Colon (tissue), 2 donors: Measurements from ENCODE around the gene TMEM145.
"Not testable (repeated sequence)": the region's sequence is repeated elsewhere in the genome, so short reads cannot be mapped to it uniquely, and the experiment has no call there.

Experiments
- FAIRE-seq: peaks from 2 replicates; lab custom pipeline; 2012; peaks lifted over from hg19 to GRCh38; lab: Jason Lieb, UNC
- donor health status: control.
- donor health status: control.

Gene TMEM145

DNA sequence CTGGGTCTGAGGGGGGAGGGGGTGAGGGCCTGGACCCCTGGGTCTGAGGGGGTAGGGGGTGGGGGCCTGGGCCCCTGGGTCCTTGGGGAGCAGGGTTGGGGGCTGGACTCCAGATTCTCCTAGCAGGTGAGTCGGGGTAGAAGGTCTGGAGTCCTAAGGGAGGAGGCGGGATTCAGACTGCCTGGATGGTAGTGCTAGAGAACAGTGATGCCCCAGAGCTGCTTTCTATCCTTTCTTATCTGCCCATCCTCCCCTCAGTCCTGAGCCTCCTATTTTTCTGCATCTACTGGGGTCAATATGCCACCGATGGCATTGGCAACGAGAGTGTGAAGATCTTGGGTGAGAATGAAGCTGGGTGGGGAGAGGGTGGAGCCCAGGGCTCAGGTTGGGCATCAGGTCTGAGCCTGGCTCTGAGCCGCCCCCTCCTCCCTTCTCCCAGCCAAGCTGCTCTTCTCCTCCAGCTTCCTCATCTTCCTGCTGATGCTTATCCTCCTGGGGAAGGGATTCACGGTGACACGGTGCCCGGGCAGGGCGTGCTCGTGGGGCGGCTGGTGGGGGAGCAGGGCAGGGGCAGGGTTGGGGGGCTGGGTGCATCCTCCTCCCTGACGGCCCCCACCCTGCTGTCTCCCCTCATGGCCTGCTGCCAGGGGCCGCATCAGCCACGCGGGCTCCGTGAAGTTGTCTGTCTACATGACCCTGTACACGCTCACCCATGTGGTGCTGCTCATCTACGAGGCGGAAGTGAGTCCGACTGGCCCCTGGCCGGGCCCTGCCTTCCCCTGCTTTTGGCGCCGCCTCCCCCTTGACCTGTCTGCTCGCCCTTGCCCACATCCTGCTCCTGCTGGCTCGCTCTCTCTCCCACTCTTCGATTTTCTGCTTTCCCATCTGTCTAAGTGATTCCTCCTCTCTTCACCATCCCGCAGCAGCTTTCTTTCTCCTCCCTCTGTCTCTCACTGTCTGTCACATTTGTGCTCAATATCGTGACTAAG is 3.4 kb downstream of the TMEM145 start:
- no peak for FAIRE-seq

DNA sequence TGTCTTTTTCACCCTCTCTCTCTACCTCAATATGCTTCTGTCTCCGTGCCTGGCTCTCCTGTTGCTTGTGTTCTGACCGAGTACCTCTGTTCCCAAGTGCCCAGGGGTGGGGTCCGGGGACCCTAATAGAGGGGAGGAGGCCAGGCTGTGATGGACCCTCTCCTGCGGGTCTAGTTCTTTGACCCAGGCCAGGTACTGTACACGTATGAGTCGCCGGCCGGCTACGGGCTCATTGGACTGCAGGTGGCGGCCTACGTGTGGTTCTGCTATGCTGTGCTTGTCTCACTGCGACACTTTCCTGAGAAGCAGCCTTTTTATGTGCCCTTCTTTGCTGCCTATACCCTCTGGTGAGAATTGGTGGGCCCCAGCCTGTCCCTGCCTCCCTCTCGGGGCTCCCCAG is 4.4 kb downstream of the TMEM145 start:
- FAIRE-seq = no peak

DNA sequence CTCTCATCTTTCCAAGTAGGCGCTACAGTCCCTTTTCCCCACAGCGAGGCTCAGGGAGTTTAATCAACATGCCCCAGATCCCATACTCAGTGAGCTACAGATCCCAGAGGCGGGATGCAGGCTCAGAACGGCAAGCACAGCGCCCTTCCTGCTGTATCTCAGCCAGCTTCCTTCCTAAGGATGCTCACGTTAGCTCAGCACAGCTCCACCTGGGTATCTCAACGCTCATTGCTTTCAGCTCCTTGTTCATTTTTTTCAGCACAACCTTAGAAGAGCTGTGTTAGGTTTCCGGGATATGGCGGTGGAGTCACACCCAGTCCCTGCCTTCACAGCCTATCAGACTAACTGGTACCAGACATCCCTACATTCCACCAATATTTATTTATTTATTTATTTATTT is 9.2 kb downstream of the TMEM145 start:
- no peak for FAIRE-seq

DNA sequence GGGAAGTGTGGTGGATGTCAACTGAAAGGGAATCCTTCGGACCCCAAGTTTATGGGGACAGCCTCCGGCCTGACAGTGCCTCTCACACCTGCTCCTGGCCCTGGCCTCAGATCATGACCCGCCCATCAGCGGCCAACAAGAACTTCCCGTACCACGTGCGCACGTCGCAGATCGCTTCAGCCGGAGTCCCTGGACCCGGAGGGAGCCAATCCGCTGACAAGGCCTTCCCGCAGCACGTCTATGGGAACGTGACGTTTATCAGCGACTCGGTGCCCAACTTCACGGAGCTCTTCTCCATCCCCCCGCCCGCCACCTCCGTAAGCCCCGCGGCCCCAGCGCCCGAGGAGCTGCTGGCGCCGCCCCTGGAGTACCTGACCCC is 10.4 kb downstream of the TMEM145 start:
- no peak for FAIRE-seq

DNA sequence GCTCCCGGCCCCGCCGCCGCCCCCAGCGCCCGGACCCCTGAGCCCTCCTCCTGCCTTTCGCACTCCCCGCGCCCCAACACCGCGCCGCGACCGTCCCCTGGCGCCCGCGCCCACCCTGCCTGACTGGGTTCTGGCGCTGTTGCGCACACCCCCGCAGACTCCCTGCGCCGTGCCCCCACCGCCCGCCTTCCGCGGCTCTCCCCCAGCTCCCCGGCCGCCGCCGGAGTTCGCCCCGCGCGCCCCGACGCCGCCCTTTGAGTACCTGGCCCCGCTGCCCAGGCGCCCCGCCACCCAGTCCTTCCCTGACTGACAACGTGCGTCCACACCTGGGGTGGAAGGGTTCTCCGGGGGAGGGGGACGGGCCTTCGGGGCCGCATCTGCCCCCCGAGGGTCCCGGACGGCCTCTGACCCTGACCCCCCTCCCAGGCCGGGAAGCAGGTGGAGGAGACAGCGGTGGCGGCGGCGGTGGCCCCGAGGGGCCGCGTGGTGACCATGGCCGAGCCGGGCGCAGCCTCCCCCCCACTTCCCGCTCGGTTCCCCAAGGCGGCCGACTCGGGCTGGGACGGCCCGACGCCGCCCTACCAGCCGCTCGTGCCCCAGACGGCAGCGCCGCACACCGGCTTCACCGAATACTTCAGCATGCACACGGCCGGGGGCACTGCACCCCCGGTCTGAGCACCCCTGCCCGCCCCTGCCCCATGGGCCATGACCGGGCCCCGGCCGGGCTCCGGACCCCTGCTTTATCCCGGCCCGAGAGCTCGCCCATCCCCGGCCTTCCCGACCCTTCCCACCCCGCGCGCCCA is 10.9 kb downstream of the TMEM145 start:
- FAIRE-seq = no peak

DNA sequence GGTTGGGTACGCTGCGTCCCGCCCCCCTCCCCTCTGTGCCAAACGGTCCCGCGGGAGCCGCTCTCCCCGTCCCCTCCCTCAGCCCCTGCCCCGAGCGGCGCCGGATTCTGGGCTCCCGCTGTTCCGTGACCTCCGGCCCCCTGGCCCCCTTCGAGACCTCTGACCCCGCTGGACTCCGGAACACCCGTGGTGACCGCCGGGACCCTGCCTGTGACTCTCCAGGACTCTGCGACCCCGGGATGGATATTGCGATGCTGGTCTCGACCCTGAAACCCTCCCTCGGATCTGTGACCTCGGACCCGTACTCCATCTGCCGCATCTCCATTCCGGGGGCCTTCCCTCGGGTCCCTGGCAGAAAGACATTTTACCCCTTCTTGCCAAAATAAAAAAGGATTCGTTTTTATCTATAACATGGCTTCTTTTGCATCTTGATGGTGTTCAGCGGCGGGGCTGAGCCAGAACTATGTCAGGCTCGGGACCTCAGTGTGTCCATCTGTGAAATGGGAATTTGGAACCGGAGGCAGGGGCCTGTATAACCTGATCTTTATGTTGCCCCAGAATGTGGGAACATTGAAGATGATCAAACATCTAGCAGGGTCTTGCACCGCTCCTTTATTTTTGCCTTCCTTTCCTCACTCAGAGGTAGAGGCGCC is 11.7 kb downstream of the TMEM145 start:
- FAIRE-seq = no peak

DNA sequence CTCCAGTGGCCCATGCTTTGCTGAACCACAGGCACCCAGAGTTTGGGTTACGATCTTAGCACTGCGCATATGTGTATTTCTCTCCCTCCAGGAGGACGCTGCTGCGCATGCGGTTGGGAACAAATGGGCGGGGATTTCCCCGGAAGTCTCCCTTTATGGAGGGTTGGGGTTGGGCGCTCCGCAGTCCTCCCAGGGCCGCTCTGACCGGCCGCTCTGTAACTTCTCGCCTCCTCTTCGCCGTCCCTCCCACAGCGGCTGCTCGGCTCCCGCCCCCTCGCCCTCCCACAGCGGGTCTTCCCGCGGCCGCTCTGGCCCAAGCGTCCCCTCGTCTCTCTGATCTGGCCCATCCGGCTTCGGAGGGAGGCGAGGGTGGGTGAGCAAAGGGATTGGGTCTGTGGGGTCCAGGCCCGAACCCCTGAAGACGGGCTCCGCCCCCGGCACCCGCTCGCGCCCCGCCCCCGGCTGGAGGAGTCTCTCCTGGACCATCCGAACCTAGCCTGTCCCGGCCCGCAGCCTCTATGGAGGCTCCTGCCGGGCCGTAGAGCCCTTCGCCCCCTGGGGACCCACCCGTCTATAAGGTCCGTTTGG is 12.3 kb downstream of the TMEM145 start, which contains the start of gene MEGF8:
TSS of gene MEGF8 (plus strand) at position 328 of the 588 bp plus-strand sequence. CDS start 609 bp downstream, outside the sequence.
- peak; percentile 87 for FAIRE-seq

DNA sequence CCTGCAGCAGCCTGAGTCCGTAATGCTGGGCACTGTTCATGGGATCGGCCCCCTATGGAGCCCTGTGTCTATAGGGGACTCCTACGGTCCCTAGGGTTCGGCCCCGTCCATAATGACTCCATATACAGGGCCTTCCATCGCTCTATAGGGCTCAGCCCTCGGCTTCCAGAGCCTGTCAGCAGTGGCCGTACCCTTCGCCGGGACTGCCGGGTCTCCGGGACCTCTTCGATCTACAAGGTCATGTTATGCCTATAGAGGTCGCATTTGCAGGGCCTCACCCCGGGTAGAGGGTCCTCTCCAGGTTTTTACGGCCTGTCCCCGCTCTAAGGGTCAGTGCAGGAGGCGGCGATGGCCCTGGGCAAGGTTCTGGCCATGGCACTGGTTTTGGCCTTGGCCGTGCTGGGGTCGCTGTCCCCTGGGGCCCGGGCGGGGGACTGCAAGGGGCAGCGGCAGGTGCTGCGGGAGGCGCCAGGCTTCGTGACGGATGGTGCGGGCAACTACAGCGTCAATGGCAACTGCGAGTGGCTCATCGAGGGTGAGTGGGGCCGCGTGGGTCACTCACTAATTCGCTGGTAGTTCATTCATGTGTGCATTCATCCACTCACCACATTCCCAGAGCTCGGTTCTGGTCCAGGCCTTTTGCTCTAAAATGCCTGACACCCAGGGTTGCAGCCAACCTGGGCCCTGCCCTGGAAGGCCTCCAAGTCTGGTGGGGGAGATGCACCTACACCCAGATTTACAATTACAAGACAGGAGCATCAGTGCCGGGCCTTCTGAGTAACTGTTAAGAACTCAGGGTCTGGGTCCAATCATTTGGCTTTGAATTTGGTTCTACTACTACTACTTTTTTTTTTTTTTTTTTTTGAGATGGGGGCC is 13.0 kb downstream of the TMEM145 start:
- FAIRE-seq = no peak

DNA sequence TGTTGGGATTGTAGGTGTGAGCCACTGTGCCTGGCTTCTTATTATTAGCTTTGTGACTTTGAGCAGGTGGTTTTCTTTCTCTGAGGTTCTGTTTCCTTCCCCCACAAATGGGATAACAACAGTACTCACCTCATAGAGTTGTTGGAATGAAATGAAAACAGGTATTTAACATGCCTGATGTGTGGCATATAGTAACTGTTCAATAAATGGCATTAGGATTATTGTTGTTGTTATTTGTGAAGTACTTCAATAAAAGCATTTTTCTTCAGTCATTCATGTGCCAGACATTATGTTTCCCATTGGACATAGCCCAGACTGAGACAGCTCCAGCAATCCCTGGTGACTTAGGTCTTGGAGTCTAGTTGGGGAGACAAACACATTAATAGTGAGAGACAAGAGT is 13.9 kb downstream of the TMEM145 start:
- no peak for FAIRE-seq

DNA sequence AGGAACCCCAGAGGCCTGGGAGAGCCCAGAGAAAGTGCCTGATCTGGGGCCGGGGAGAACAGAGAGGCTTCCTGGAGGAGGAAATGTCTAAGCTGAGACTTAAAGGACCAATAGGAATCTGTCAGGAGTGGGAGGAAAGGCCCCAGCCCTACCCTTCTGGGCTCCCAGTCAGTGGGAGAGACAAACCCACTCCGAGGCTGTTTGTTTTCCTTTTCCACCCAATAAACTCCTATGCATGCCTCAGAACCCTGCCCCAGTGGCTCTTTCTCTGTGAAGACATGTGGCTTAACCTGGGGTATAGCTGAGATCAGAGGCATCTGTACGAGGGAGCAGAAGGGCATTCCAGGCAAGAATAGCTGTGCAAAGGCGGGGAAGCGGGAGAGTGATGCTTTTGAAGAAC is 14.3 kb downstream of the TMEM145 start:
- FAIRE-seq = no peak

DNA sequence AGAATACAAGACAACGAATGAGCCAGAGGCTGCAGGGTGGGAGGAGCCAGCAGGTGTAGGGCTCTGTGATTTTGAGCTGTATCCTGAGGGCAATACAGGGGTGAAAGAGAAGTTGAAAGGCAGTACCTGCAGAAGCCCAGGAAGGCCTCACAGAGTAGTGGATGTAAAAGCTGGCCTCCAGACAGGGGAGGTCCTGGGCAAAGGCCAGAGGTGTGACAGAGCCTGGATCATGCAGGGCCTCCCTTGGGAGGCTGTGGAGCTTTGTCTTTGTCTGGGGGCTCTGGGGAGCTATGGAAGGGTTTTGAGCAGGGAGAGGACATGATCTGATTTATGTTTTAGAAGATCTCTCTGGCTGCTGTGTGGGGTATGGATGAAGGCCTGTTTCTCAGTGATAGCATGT is 15.0 kb downstream of the TMEM145 start:
- no peak for FAIRE-seq

DNA sequence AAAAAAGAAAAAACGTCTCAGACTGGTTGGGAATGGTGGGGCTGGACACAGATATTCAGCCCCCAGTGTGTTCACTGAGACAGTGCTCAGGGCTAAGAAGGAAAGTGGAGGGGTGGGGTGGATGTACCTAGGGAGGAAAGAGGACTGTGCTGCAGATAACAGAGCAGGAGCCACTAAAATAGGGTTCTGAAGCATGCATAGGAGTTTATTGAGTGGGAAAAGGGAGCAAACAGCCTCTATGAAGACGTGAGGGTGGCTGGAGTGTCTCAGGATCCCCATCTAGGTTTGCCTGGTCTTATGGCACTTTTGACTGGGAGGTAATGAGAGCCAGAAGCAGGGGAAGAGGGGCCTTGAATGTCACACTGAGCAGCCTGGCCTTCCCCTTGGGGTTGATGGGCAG is 15.7 kb downstream of the TMEM145 start:
- FAIRE-seq = no peak

DNA sequence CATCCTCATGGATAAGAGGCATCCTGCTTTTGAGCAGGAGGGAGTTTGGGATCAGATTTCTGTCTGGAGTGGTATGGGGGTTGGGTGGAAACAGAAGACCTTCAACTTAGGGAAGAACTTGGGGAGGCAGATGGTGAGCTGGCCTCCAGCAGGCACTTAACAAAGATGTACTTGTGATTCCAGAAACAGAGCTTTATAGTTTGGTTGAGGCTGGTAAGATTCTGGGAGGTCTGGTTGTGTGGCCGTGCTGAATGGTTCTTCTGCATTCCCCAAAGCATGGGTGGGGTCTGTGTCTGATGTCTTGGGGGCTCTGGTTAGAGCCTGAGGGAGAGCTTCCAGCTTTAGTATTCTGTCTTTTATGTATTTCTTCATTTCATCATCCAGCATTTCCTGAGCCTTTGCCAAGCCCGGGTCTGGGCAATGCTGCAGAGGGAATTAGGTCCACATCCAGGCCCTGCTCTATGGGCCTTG is 17.2 kb downstream of the TMEM145 start:
- no peak for FAIRE-seq

DNA sequence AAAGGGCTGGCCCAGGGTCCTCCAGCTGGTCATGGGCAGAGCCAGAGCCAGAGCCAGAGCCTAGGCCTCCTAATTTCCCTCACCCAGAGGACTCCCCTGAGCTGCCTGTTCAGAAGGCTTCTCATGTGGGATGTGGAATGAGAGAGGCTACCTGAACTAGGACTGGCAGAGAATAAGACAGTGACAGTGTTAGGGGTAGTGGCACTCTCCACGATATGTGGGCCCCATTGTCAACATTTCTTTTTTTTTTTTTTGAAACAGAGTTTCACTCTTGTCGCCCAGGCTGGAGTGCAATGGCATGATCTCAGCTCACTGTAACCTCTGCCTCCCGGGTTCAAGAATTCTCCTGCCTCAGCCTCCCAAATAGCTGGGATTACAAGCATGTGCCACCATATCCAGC is 18.2 kb downstream of the TMEM145 start:
- FAIRE-seq = not testable (repeated sequence)

DNA sequence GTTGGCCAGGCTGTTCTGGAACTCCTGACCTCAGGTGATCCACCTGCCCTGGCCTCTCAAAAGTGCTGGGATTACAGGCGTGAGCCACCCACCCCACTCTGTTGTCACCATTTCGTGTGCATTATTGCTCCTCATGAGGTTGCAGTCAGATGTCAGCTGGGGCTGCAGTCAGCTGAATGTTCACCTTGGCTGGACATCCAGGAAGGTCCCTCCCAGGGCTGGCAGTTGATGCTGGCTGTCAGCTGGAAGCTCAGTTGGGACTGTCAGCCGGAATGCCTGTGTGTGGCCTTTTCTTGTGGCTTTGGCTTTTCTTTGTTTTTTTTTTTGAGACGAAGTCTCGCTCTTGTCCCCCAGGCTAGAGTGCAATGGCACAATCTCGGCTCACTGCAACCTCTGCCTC is 18.9 kb downstream of the TMEM145 start:
- FAIRE-seq = no peak

DNA sequence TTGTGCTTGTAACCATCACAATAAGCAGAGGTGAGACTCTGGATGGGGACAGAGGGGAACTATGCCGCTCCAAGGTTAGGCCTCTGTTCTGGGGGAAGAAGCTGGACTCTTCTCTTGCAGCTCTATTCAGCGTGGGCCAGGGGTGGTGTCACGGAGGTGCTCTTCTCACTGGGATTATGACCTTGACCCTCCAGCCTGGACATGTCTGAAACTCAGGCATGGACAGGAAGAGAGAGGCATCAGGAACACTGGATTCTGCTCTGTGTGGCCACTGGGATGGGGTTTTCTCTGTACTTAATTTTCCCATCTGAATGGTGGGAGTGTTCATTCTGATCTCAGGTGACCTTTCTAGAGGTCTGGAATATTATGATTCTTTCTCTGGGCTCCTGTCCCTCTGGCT is 19.9 kb downstream of the TMEM145 start:
- no peak for FAIRE-seq

DNA sequence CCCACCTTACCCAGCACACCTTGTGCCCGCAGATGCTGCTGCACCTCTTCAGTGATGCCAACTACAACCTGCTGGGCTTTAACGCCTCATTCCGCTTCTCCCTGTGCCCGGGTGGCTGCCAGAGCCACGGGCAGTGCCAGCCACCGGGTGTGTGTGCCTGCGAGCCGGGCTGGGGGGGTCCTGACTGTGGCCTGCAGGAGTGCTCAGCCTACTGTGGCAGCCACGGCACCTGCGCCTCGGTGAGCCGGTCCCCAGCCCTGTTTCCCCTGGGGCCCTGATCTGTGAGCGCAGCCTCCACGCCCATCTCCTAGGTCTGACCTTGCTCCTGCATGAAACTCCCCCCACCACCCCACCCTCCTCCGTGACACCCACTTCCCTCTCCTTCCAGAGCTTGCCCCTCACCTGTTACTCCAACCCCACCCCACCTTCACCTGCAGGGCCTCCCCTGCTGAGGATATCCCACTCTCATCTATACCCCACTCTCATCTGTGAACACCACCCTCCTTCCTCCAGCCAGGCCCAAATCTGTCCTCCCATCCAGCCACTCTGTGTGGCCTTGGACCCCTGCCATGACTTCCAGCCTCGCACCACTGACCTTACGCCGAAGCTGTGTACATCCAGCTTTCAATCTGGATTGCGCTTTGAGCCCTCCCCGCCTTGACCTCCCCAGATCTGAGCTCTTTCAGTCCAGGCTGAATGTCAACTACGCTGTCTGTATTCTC is 21.0 kb downstream of the TMEM145 start:
- no peak for FAIRE-seq

DNA sequence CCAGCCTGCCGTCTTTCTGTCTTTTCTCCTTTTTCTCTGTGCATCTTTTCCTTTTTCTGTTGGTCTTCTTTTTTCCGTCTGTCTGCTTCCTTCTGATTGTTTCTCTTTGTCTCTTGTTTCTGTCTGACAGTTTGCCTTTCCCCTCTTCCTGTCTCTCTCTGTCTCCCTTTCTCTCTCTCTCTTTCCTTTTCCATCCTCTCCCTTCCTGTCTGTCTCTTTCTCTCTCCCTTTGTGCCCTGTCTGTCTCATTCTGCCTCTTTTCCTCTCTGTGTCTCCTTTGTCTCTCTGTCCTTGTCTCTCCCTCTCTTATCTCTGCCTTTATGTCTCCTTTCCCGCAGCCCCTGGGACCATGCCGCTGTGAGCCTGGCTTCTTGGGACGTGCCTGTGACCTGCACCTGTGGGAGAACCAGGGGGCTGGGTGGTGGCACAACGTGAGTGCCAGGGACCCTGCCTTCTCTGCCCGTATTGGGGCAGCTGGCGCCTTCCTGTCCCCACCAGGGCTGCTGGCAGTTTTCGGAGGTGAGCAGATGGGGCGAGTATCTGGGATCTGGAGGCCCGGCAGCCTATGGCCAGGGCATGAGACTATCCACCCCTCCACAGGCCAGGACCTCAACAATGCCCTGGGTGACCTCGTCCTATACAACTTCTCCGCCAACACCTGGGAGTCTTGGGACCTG is 21.7 kb downstream of the TMEM145 start:
- no peak for FAIRE-seq

DNA sequence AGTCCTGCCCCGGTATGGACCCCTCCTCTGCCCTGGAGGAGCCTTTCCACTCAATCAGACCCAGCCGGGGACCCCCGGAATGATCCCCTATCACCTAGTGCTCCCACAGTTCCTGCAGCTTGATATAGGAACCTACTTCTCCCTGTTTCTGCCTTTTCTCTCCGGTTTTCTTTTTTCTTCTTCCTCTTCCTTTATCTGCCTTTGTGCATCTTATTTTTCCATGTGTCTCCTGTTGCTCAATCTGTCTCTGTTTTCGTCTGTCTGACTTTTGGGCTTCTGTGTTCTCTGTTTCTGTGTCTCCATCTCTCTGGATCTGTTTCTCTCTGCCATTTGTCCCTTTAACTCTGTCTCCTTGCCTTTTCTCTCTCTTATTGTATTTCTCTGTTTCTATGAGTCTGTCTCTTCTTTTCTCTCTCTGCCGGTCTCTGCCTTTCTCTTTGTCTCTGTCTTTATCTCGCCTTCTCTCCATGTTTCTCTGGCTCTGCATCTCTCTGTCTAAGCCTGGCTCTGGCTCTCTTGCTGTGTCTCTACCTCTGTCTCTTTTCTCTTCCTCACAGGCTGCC is 22.3 kb downstream of the TMEM145 start:
- no peak for FAIRE-seq
